ENCODE results near the gene BATF. TPM values are rescaled to one million over a fixed set of nuclear protein-coding genes. Genes with fewer than 3 reads are reported as not detected.

BATF gene
- total RNA-seq, 1 experiment from 2014 or later, result 0.69 TPM

GRCh38 chr14:75539561-75540478 is 17.6 kb downstream of the BATF start:
- no peak overlapping the region for H2AFZ ChIP-seq (ENCODE audit: low read depth, low read length, poor library complexity, severe bottlenecking)
- no peaks in the 10 kb centered on the region for H3K9me3 ChIP-seq (ENCODE audit: control insufficient read depth in 1 of 2, insufficient read depth in 1 of 2, low read depth in 1 of 2, low read length in 2 of 2)

More at GRCh38 chr14:75539561-75540478, 17.6 kb downstream of the BATF start:
- intact Hi-C loops (cut with micrococcal nuclease), result no loop called here
- Histone ChIP-seq H3K4me3 (replicated peaks in 1 of 2; ENCODE audit: low read depth in 1 of 2, low read length in 2 of 2) (no peak overlapping the region), H3K4me1 (ENCODE audit: control insufficient read depth in 1 of 2, insufficient read depth in 2 of 2, low read length in 2 of 2) (no peaks in the 10 kb centered on the region), H3K9me2 (ENCODE audit: insufficient read depth) (no peaks in the 10 kb centered on the region), H3K9ac (ENCODE audit: low read length) (no peak overlapping the region), H4K20me1 (ENCODE audit: insufficient read depth) (no peaks in the 10 kb centered on the region), H3K79me2 (ENCODE audit: insufficient read depth, low read length) (no peaks in the 10 kb centered on the region), H3K27me3 (ENCODE audit: insufficient read depth, low read length) (no peaks in the 10 kb centered on the region), H3K36me3 (ENCODE audit: control insufficient read depth in 1 of 2, insufficient read depth in 2 of 2, low read length in 2 of 2) (no peaks in the 10 kb centered on the region), H3K27ac (ENCODE audit: low read depth, low read length) (no peak overlapping the region), H3K4me2 (ENCODE audit: low read length) (no peak overlapping the region)
- POLR2A ChIA-PET, result no interaction called here
- DNase-seq (ENCODE audit: low read depth, low spot score) (no peak), ATAC-seq (no peak)
- CTCF ChIA-PET, result interaction anchor here (1.2 kb wide), 1 partner anchor 51 kb away, joined by 3 read pairs; no protein-coding TSS in a partner anchor
- no TSS peak for BruUV-seq (replicated peaks)
- RAD21 ChIA-PET (ENCODE audit: low non-redundant PET in 1 of 2, low total read pairs in 2 of 2, uncharacterized antibody in 2 of 2, unreplicated experiment in 2 of 2), result no interaction called here
- TF ChIP-seq CEBPB (IDR thresholded peaks at IDR 0.05; ENCODE audit: low read depth) (no peak), REST (IDR thresholded peaks at IDR 0.05; ENCODE audit: low read depth) (no peak), SIN3A (IDR thresholded peaks at IDR 0.05; ENCODE audit: low read depth) (no peak), ZFX (IDR thresholded peaks at IDR 0.05) (no peak), RAD21 (IDR thresholded peaks at IDR 0.05; ENCODE audit: low read depth) (no peak), JUND (IDR thresholded peaks at IDR 0.05) (no peak), POLR2A (IDR thresholded peaks at IDR 0.05; ENCODE audit: borderline replicate concordance, extremely low read depth, insufficient read depth, insufficient read length) (no peak), MAX (IDR thresholded peaks at IDR 0.05) (no peak), EZH2phosphoT487 (IDR thresholded peaks at IDR 0.05; ENCODE audit: borderline replicate concordance) (no peak), ZBTB33 (IDR thresholded peaks at IDR 0.05; ENCODE audit: extremely low read depth, insufficient replicate concordance, low read length) (no peak), YY1 (IDR thresholded peaks at IDR 0.05; ENCODE audit: extremely low read depth, insufficient replicate concordance, low read depth, low read length) (no peak), ATF3 (IDR thresholded peaks at IDR 0.05) (no peak), ZNF274 (IDR thresholded peaks at IDR 0.05; ENCODE audit: low read depth, low read length) (no peak), EGR1 (IDR thresholded peaks at IDR 0.05; ENCODE audit: low read depth) (no peak)
